KOPT-K1 (cell line): ENCODE results near the gene EID2.

ENCODE experiments used
- H3K27ac ChIP-seq: fragments of 200-600 bp; sonication (generic); 2 replicates; pipeline ENCODE4 v1.5.1; 2016; ENCODE audit warnings: antibody characterized with exemption, mild to moderate bottlenecking, low read depth, low read length; ENCODE audit not compliant: poor library complexity, severe bottlenecking
- H3K36me3 ChIP-seq: fragments of 200-600 bp; sonication (generic); 2 replicates; pipeline ENCODE4 v1.5.1; 2017; ENCODE audit warnings: antibody characterized with exemption, mild to moderate bottlenecking, low read length, moderate library complexity; ENCODE audit not compliant: insufficient read depth
- H3K9me3 ChIP-seq: fragments of 200-600 bp; sonication (generic); 2 replicates; pipeline ENCODE4 v1.5.1; 2017; ENCODE audit warnings: antibody characterized with exemption, low read length, mild to moderate bottlenecking; ENCODE audit not compliant: insufficient read depth, poor library complexity, severe bottlenecking

The EID2 gene

DNA sequence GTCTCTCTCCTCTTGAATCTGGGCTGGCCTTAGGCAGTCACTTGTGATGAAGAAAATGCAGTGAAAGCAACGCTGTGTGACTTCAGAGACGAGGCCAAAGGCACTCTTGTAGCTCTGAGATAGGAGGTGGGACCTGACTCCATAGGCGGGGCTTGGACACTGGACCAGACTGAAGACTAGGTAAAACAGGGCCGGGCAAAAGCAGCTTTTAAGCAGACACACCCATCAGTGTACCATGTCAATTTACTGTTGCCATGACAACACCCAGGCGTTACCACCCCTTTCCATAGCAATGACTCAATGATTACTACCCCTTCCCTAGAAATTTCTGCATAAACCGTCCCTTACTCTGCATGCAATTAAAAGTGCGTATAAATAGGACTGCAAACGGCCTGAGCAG lies 6.6 kb upstream of the EID2 start:
- no peaks in the 10 kb centered on the region for H3K36me3 ChIP-seq
- no peak overlapping the region for H3K27ac ChIP-seq
- H3K9me3 ChIP-seq: no peaks in the 10 kb centered on the region

DNA sequence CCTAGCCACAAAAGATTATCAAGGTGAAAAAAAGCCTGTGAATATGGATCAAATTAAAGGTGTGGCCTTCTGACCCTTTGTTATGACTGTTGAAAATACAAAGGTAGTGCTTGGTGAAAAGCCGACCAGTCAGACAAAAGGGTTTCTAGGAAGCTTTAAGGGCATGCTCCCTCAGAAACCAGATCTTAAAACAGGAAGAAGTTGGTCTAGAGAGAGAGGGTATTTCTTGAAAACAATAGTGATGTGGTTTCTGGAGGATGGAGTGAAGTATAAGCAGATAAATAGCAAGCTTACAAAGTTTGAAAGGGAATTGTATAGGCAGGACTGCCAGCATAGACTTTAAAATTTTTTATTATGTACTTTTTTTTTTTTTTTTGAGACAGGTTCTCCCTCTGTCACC lies 5.0 kb upstream of the EID2 start:
- Histone ChIP-seq H3K36me3 (no peaks in the 10 kb centered on the region), H3K9me3 (no peaks in the 10 kb centered on the region), H3K27ac (no peak overlapping the region)

DNA sequence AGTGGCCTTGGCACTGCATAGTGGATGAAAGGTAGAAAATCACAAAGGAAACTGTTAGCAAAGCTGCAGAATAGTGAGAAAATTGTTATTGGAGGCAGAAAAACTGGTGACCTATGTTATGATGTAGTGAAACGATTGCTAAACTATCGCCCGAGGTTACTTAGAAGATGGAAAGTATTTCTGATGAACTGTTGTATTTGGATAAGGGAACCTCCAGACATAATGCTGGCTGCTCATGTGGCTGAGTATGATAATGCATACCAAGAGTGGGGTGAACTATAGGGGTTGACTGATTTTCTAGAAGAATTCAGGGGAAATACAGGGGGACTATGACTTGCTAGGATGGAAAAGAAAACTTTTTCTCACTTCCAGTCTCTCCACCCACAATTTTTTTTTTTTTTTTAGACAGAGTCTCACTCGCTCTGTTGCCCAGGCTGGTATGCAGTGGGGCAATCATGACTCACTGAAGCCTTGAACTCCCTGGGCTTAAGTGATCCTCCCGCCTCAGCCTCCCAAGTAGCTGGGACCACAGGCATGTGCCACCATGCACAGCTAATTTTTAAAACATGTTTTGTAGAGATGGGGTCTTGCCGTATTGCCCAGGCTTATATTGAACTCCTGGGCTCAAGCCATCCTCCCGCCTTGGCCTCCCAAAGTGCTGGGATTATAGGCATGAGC lies 4.4 kb upstream of the EID2 start:
- no peak overlapping the region for H3K27ac ChIP-seq
- no peaks in the 10 kb centered on the region for H3K9me3 ChIP-seq
- H3K36me3 ChIP-seq: no peaks in the 10 kb centered on the region

- no peaks in the 10 kb centered on the region for H3K36me3 ChIP-seq
- H3K27ac ChIP-seq: no peak overlapping the region
- H3K9me3 ChIP-seq: no peaks in the 10 kb centered on the region
Observed at GRCh38 chr19:39543477-39543857, 3.5 kb upstream of the EID2 start.

- no peaks in the 10 kb centered on the region for H3K36me3 ChIP-seq
- H3K9me3 ChIP-seq: no peaks in the 10 kb centered on the region
- H3K27ac ChIP-seq: no peak overlapping the region
Observed at GRCh38 chr19:39542206-39542605, 2.2 kb upstream of the EID2 start.

GRCh38 chr19:39540333-39540673 lies 342 bp upstream of the EID2 start:
- Histone ChIP-seq H3K36me3 (no peaks in the 10 kb centered on the region; the same call in 1 of the 2 replicates), H3K9me3 (no peaks in the 10 kb centered on the region), H3K27ac (peak overlapping the region; percentile 89)

DNA sequence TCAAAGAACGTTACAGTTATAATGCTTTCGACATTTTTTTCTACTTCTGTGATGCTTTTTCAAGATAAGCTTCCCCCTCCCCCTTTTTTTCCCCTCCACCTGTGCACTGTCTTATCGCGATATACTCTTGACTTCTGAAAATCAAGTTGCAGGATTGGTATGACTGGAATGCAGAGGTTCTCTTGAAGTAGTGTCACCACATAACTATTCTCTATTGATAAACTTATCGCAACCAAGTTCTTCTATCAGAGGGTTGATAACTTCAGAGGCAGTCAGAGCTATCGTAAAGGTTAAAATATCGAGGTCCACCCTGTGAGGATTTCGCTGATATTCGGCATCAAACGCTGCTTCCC lies 820 bp downstream of the EID2 start:
- Histone ChIP-seq H3K27ac (peak overlapping the region; percentile 89), H3K36me3 (no peaks in the 10 kb centered on the region; the same call in 1 of the 2 replicates), H3K9me3 (no peaks in the 10 kb centered on the region)

- Histone ChIP-seq H3K9me3 (no peaks in the 10 kb centered on the region), H3K36me3 (peaks cover 8% of the 10 kb centered on the region), H3K27ac (no peak overlapping the region)
Observed at GRCh38 chr19:39533791-39534190, 6.2 kb downstream of the EID2 start.

- no peaks in the 10 kb centered on the region for H3K9me3 ChIP-seq
Observed at GRCh38 chr19:39533003-39533512, 6.9 kb downstream of the EID2 start.

DNA sequence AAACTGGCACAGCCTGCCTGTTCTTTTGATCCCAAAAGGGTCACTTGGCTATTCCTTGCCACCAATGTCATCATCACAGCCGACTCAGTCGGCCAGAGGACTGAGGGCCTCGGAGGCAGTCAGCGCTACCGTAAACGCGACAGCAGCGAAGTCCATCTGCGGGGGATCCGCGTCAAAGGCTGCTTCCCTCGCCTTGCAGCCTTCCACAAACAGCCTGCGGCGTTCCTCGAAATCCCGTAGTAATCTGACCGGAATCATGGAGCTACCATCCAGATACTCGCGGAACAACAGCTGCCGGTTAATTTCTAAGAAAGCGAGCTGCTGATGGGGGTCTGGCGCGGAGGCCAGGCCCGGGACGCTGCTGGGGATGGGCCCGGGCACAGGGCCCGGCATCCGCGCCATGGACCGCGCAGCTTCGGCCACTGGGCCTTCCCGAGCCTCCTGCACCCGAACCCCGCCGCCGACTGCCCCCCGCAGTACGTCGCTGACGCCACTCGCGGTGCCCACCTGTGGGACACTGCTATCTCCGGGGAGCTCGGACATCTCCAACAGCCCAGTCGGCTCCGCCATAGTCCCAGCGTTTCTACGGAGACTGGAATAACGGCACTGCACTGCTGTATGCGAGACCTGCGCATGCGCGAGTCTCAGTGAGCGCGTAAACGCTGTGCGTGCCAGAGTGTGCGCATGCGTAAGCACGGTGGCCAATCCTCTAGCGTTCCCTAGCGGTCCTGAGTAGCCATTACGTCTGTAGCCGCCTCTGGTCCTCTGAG lies 7.5 kb downstream of the EID2 start, which contains the start of gene EID2B:
EID2B (minus strand) TSS at position 620 of the 770 bp plus-strand sequence; CDS start at position 570, 50 bp downstream.
- H3K27ac ChIP-seq: peak within 1 kb of the TSS; percentile 82
- peaks cover 8% of the 10 kb centered on the region for H3K36me3 ChIP-seq
- no peaks in the 10 kb centered on the region for H3K9me3 ChIP-seq

More at GRCh38 chr19:39533003-39533512, 6.9 kb downstream of the EID2 start:
- Histone ChIP-seq H3K27ac (peak overlapping the region; percentile 82), H3K36me3 (peaks cover 8% of the 10 kb centered on the region)

DNA sequence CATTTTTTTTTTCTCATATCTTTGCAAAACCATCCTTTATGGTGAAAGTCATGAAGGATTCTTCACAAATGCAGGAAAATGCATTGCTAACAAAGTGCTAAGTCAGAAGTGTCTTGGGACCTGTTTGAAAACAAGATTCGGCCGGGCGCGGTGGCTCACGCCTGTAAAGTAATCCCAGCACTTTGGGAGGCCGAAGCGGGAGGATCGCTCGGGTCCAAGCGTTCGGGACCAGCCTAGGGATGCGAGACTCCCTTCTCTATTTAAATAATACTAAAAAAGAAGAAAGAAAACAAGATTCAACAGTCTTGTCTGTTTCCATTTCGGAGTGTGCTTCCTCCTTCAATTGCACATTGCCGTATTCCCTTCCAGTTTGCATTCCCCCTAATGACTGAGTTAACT lies 8.1 kb downstream of the EID2 start:
- peak overlapping the region; percentile 82 for H3K27ac ChIP-seq
- H3K36me3 ChIP-seq: peaks cover 8% of the 10 kb centered on the region
- H3K9me3 ChIP-seq: no peaks in the 10 kb centered on the region

DNA sequence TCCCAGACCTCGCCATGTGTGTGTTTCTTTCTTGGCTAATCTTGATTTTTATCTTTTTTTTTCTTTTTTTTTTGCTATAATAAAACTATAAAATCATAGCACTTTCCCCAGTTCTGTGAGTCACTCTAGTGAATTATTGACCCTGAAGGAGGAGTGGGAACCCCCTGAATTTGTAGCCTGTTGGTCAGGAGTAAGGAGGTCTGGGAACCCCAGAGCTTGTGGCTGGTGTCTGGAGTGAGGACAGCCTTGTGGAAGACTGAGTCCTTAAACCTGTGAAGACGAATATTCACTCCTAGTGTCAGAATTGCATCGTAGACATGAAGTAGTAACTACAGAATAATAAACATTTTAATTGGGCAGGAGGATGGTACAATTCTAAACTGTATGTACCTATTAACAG lies 14.8 kb downstream of the EID2 start:
- Histone ChIP-seq H3K27ac (no peak overlapping the region), H3K9me3 (no peaks in the 10 kb centered on the region), H3K36me3 (peaks cover 8% of the 10 kb centered on the region; the same call in 1 of the 2 replicates)

GRCh38 chr19:39524495-39524894 lies 15.5 kb downstream of the EID2 start:
- H3K36me3 ChIP-seq: 0 out of 2 replicates have a peak, but pooled peaks cover 2% of the 10 kb centered on the region
- no peaks in the 10 kb centered on the region for H3K9me3 ChIP-seq
- no peak overlapping the region for H3K27ac ChIP-seq

DNA sequence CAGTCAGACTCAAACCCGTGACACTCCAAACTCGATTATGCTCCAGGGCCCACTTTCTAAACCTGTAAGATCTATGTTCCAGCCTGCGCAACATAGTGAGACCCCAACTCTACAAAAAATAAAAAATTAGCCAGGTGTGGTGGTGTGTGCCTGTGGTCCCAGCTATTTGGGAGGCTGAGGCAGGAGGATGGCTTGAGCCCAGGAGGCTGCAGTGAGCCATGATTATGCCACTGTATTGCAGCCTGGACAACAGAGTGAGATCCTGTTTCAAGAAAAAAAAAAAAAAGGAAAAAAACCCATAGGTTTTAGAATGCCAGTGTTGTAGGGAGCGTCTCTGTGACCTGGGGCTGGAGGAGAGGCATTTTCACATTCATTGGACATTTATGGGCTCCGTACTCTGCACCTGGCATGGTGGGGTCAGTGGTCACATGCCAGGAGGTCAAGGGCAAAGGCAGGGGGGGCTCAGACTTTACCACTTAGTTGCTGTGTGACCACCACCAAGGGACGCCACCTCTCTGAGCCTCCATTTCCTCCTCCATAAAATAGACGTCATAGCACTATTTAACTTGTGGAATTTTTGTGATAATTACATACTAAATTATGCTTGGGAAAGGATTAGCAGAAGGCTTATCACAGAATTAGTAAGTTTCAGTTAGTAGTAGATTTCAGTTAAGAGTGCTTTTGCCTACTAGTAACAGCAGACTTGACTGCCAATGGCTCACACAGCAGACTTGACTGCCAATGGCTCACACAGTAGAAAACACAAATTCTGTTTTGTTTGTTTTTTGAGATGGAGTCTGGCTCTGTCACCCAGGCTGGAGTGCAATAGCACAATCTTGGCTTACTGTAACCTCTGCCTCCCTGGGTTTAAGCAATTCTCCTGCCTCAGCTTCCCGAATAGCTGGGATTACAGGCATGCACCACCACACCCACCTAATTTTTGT lies 19.1 kb downstream of the EID2 start:
- Histone ChIP-seq H3K9me3 (no peaks in the 10 kb centered on the region), H3K36me3 (no peaks in the 10 kb centered on the region), H3K27ac (no peak overlapping the region)

GRCh38 chr19:39518975-39519374 lies 21.0 kb downstream of the EID2 start:
- Histone ChIP-seq H3K36me3 (no peaks in the 10 kb centered on the region), H3K9me3 (no peaks in the 10 kb centered on the region), H3K27ac (no peak overlapping the region)
